ENCODE measurements around the gene HIF1A.
"Not testable (repeated sequence)": the region's sequence is repeated elsewhere in the genome, so short reads cannot be mapped to it uniquely, and the experiment has no call there.

DNA sequence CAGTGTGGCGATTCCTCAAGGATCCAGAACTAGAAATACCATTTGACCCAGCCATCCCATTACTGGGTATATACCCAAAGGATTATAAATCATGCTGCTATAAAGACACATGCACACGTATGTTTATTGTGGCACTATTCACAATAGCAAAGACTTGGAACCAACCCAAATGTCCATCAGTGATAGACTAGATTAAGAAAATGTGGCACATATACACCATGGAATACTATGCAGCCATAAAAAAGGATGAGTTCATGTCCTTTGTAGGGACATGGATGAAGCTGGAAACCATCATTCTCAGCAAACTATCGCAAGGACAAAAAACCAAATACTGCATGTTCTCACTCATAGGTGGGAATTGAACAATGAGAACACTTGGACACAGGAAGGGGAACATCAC lies 37.2 kb upstream of the HIF1A start:
- TF ChIP-seq, protein P1, sequence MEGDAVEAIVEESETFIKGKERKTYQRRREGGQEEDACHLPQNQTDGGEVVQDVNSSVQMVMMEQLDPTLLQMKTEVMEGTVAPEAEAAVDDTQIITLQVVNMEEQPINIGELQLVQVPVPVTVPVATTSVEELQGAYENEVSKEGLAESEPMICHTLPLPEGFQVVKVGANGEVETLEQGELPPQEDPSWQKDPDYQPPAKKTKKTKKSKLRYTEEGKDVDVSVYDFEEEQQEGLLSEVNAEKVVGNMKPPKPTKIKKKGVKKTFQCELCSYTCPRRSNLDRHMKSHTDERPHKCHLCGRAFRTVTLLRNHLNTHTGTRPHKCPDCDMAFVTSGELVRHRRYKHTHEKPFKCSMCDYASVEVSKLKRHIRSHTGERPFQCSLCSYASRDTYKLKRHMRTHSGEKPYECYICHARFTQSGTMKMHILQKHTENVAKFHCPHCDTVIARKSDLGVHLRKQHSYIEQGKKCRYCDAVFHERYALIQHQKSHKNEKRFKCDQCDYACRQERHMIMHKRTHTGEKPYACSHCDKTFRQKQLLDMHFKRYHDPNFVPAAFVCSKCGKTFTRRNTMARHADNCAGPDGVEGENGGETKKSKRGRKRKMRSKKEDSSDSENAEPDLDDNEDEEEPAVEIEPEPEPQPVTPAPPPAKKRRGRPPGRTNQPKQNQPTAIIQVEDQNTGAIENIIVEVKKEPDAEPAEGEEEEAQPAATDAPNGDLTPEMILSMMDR (IDR thresholded peaks at IDR 0.05; ENCODE audit: low read depth, low read length) = not testable (repeated sequence)
- not testable (repeated sequence) for TF ChIP-seq EZH2phosphoT487 (IDR thresholded peaks at IDR 0.05; ENCODE audit: low read depth)

Data from OCI-LY3 (cell line).